Pancreas (tissue), 10 donors: ENCODE data around the gene RANBP3. TPM values are rescaled to one million over a fixed set of nuclear protein-coding genes. Genes with fewer than 3 reads are reported as not detected.

Experiments
- ATAC-seq, 4 donors: fragments of 200-7000 bp; cut with Tn5 transposase; one replicate each; pipeline versions ENCODE4 v1.8.0 to v1.9.1; 2020; ENCODE audit warnings: mild to moderate bottlenecking in 4 of 4, moderate library complexity in 4 of 4
- DNase-seq, 6 donors: peaks; one replicate each; pipeline ENCODE4 v3.0.0-alpha.2; 2020
- FAIRE-seq: peaks from 2 replicates; lab custom pipeline; 2012; peaks lifted over from hg19 to GRCh38; lab: Jason Lieb, UNC
- H3K27ac ChIP-seq, 4 donors: fragments of 200-600 bp; sonication (generic); 1 replicate in 3 of 4; 2 replicates in 1 of 4; pipeline versions ENCODE4 v1.5.0 to v1.8.0; 2020
- H3K27me3 ChIP-seq, 4 donors: fragments of 200-600 bp; one replicate each; pipeline ENCODE4 v1.8.0; 2021
- H3K36me3 ChIP-seq, 3 donors: fragments of 200-600 bp; sonication (generic) in 1 of 3; one replicate each; pipeline versions ENCODE4 v1.5.0 to v1.8.0; 2020 to 2021
- H3K4me1 ChIP-seq, 3 donors: fragments of 200-600 bp; one replicate each; pipeline ENCODE4 v1.8.0; 2021
- H3K4me3 ChIP-seq, 4 donors: fragments of 200-600 bp; sonication (generic) in 2 of 4; one replicate each; pipeline versions ENCODE4 v1.5.0 to v1.8.0; 2020 to 2021
- H3K9me3 ChIP-seq, 4 donors: fragments of 200-600 bp; one replicate each; pipeline ENCODE4 v1.8.0; 2021
- CTCF ChIP-seq, 4 donors: fragments of 200-600 bp; sonication (generic) in 3 of 4; IDR thresholded peaks; one replicate each; pipeline versions ENCODE4 v1.5.0 to v1.8.0; 2021; ENCODE audit warnings: antibody characterized with exemption in 4 of 4
- WGBS, 2 donors: extraction: QIAGEN DNeasy Blood & Tissue Kit; methylation state at CpG; one replicate each; pipeline ENCODE4 v1.1.7; 2013; 5-methylcytosine and 5-hydroxymethylcytosine counted together
- intact Hi-C, 3 donors: fragments of 100-400 bp; cut with DNase I; formaldehyde crosslinking; loops; one replicate each; pipeline versions ENCODE4 v1.11.1 to v1.14.2; 2022
- polyA plus RNA-seq, 2 donors: library from polyadenylated mRNA; stranded (reverse); fragments of 200-250 nt; gene quantifications; one replicate each; pipeline ENCODE4 v1.2.3, GENCODE V29; 2013
- total RNA-seq, 6 donors: library from RNA; stranded (reverse); fragmentation: NEBNext Ultra II Directional in 4 of 6; extraction: Animal tissue kit (Norgen Biotek cat#: 25700) in 4 of 6; gene quantifications; one replicate each; pipeline versions ENCODE4 v1.2.1 to v1.2.4, GENCODE V29; 2021 to 2023
- donor health status: healthy with polysubstance abuse.
- donor health status: DM: no; HTN: no; CAD: no; lungs with moderate emphysema.
- donor health status: DM: no; HTN: no; CAD: no.
- donor health status: control.
- donor health status: control.
- donor health status: Bipolar disorder and iron deficiency.
- donor health status: DM: yes; HTN: yes; CAD: no.
- donor health status: DM: no; HTN: no; CAD: no.
- donor health status: DM: no; HTN: no; CAD: no.
- donor health status: DM: yes; HTN: yes; CAD: no.

Gene RANBP3
- total and polyA plus RNA-seq, 8 donors: 27.6 to 42.2 (median 34.7) TPM

GRCh38 chr19:5904352-5905113 lies 73.4 kb downstream of the RANBP3 start, which contains the start of gene VMAC:
Gene VMAC, plus strand, starts transcription at chr19:5904872. Its CDS starts 19 bp downstream, at chr19:5904891.
- intact Hi-C loops: no loop called here
- FAIRE-seq: peak; percentile 98
- Histone ChIP-seq H3K27ac (peak within 1 kb of the TSS; percentile 73 to 84 (median 76)), H3K4me3 (peak within 1 kb of the TSS; percentile 65 to 92 (median 85)), H3K27me3 (no peaks in the 10 kb centered on the region), H3K36me3 (no peaks in the 10 kb centered on the region), H3K9me3 (no peaks in the 10 kb centered on the region), H3K4me1 (peaks cover 4 to 13% (median 6%) of the 10 kb centered on the region in 3 donors)
- peak; percentile 99 to 100 (median 100) for DNase-seq
- 0% methylated on average over 61 of the region's 61 CpGs for WGBS, 2 donors
- TF ChIP-seq CTCF (IDR thresholded peaks at IDR 0.05): no peak
- ATAC-seq: peak; percentile 75 to 87 (median 80)

DNA sequence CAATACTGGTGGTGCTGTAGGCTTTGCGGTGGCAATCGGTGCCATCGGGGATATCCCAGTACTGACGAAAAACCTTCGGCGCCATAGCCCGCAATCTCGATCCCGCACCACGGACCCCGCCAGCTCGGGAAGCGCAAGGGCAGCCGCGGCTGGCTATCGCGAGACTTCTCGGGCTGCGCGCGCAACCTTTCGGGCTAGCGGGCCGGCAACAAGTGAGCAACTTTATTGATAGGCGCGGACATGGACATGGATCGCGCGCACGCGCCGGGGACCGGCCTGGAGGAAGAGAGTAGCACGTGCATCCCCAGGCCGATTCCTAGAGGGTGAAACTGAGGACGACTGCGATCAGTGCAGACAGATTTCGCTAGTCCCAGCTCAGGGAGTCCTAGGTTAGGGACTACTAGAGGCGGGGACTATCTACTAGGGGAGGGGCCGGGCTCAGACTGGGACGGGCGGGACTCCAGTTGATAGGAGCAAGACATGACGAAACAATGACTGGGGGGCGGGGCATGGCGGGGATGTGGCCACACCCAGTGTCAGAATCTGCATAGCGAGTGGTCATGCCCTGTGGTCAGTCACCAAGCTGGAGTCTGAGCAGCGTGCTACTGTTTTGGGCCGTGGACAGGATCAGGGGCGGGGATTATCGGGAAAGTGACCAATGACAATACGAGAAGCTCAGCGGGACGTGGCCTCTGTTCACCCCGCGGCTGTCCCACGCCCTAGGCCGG lies 74.2 kb downstream of the RANBP3 start, which contains the start of gene NDUFA11:
NDUFA11 (minus strand) TSS at position 167 of the 728 bp plus-strand sequence; CDS start at position 85, 82 bp downstream.
- 0% methylated on average over 57 of the region's 57 CpGs for WGBS, 2 donors
- DNase-seq: peak; percentile 93 to 100 (median 99)
- H3K27me3 ChIP-seq: no peaks in the 10 kb centered on the region
- H3K4me1 ChIP-seq: peaks cover 4 to 13% (median 6%) of the 10 kb centered on the region in 3 donors
- H3K4me3 ChIP-seq: peak within 1 kb of the TSS; percentile 65 to 92 (median 85)
- no peaks in the 10 kb centered on the region for H3K9me3 ChIP-seq
- no peaks in the 10 kb centered on the region for H3K36me3 ChIP-seq
- peak; percentile 5 for FAIRE-seq
- intact Hi-C loops: no loop called here
- H3K27ac ChIP-seq: peak within 1 kb of the TSS; percentile 44 to 84 (median 72)
- no peak for TF ChIP-seq CTCF (IDR thresholded peaks at IDR 0.05)
- ATAC-seq: peak; percentile 67 to 83 (median 78)

DNA sequence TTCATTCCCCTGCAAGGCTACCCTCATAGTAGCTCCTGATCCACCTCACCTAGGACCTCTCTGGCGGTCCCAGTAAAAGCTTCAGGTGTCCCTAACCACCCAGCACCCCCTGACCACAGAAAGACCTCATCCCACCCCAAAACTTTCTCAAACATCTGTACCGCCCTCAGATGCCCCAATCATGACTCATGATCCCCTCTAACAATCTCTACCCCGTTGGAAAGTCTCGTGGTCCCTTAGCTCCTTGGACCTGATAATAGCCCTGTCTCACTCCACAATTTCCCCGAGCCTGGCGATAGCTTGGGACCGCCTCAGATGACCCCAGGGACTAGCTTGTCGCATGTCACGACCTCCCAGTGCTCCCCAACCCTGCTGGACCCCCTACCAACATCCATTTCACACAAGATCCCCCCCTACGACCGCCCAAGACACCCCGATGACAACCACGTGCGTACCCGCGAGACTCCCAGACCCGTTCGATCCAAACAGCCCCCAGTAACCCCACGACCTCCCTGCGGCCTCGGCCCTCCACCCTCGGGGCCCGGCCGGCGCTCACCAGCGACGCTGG lies 74.8 kb downstream of the RANBP3 start:
- Histone ChIP-seq H3K27me3 (no peaks in the 10 kb centered on the region), H3K4me3 (peak overlapping the region; percentile 65 to 92 (median 85)), H3K27ac (peak overlapping the region; percentile 44 to 84 (median 72)), H3K9me3 (no peaks in the 10 kb centered on the region), H3K4me1 (peaks cover 4 to 13% (median 6%) of the 10 kb centered on the region in 3 donors), H3K36me3 (no peaks in the 10 kb centered on the region)
- ATAC-seq (no peak), DNase-seq (peak in 1 of 6 donors; percentile 44), FAIRE-seq (no peak)
- intact Hi-C loops: no loop called here
- 1 to 2% methylated on average over 27 of the region's 27 CpGs for WGBS, 2 donors
- no peak for TF ChIP-seq CTCF (IDR thresholded peaks at IDR 0.05)

GRCh38 chr19:5900976-5901375 lies 77.0 kb downstream of the RANBP3 start:
- intact Hi-C loops: no loop called here
- WGBS, 2 donors: 87 to 93% methylated on average over 8 of the region's 8 CpGs
- Histone ChIP-seq H3K36me3 (peaks cover 0 to 8% (median 3%) of the 10 kb centered on the region in 3 donors), H3K27me3 (no peaks in the 10 kb centered on the region), H3K4me1 (peaks cover 4 to 12% (median 5%) of the 10 kb centered on the region in 3 donors), H3K27ac (no peak overlapping the region), H3K9me3 (no peaks in the 10 kb centered on the region), H3K4me3 (no peak overlapping the region)
- FAIRE-seq (no peak), DNase-seq (peak in 1 of 6 donors; percentile 12), ATAC-seq (no peak)
- no peak for TF ChIP-seq CTCF (IDR thresholded peaks at IDR 0.05)
